B cell (primary cell): ENCODE results near the gene CNOT6L. TPM values are rescaled to one million over a fixed set of nuclear protein-coding genes. Genes with fewer than 3 reads are reported as not detected.

Experiments used
- ATAC-seq: fragments of 200-7000 bp; cut with Tn5 transposase; one replicate; pipeline ENCODE4 v1.10.0; 2021; ENCODE audit warnings: low read depth, mild to moderate bottlenecking, moderate number of reproducible peaks, moderate library complexity
- CTCF ChIA-PET: fragments of 350-600 bp; sonication (Branson Sonifier 250); formaldehyde crosslinking; loops from one replicate; lab custom pipeline; 2021; ENCODE audit warnings: antibody characterized with exemption, inconsistent platforms; lab: Charles Lee
- POLR2A ChIA-PET: fragments of 350-600 bp; sonication (Branson Sonifier 250); formaldehyde crosslinking; loops from one replicate; lab custom pipeline; 2021; ENCODE audit warnings: antibody characterized with exemption; lab: Charles Lee
- DNase-seq: peaks from one replicate; pipeline ENCODE4 v3.0.0; 2013
- H2AFZ ChIP-seq: 2 replicates; pipeline ENCODE4 v1.6.1; 2012; ENCODE audit warnings: mild to moderate bottlenecking, low read depth, low read length; ENCODE audit not compliant: insufficient read depth, poor library complexity, severe bottlenecking
- H3K27ac ChIP-seq, 2 donors: 1 replicate in 1 of 2; 2 replicates in 1 of 2; pipeline ENCODE4 v1.5.1; 2012 to 2013; ENCODE audit warnings: low read length in 2 of 2, mild to moderate bottlenecking in 2 of 2, moderate library complexity in 1 of 2
- H3K27me3 ChIP-seq, 4 experiments: fragments of 200-600 bp in 1 of 4; sonication (generic) in 1 of 4; replicated peaks in 1 of 4; 1 replicate in 2 of 4; 2 replicates in 2 of 4; pipeline versions ENCODE4 v1.6.1 to v1.7.0; 2013 to 2016; ENCODE audit warnings: low read length in 3 of 4, mild to moderate bottlenecking in 2 of 4, mixed read lengths in 1 of 4, moderate library complexity in 1 of 4; ENCODE audit not compliant: insufficient read depth in 4 of 4, control insufficient read depth in 3 of 4; ENCODE audit errors: control extremely low read depth in 1 of 4
- H3K36me3 ChIP-seq, 2 experiments: replicated peaks in 1 of 2; 1 replicate in 1 of 2; 2 replicates in 1 of 2; pipeline versions ENCODE4 v1.6.1 to v1.7.1; 2013; ENCODE audit warnings: low read length in 1 of 2; ENCODE audit not compliant: insufficient read depth in 2 of 2, control insufficient read depth in 1 of 2; ENCODE audit errors: control extremely low read depth in 1 of 2, extremely low read depth in 1 of 2
- H3K4me1 ChIP-seq, 2 donors: fragments of 200-600 bp in 1 of 2; sonication (generic) in 1 of 2; 1 replicate in 1 of 2; 2 replicates in 1 of 2; pipeline versions ENCODE4 v1.5.1 to v1.6.1; 2013 to 2017; ENCODE audit warnings: low read length in 2 of 2; ENCODE audit not compliant: control insufficient read depth in 2 of 2, insufficient read depth in 2 of 2
- H3K4me2 ChIP-seq: replicated peaks from 2 replicates; pipeline ENCODE3; 2012; ENCODE audit warnings: mild to moderate bottlenecking, low read depth, low read length; ENCODE audit not compliant: poor library complexity, severe bottlenecking
- H3K4me3 ChIP-seq, 5 experiments: fragments of 200-600 bp in 1 of 5; sonication (generic) in 1 of 5; 1 replicate in 3 of 5; 2 replicates in 2 of 5; pipeline versions ENCODE4 v1.5.1 to v1.7.0; 2011 to 2016; ENCODE audit warnings: low read length in 4 of 5, mild to moderate bottlenecking in 4 of 5, low read depth in 2 of 5, control low read depth in 1 of 5, moderate library complexity in 1 of 5; ENCODE audit not compliant: insufficient read depth in 1 of 5; ENCODE audit errors: control extremely low read depth in 1 of 5, extremely low read depth in 1 of 5
- H3K79me2 ChIP-seq: fragments of 200-600 bp; sonication (generic); one replicate; pipeline ENCODE4 v1.6.0; 2016; ENCODE audit warnings: low read length; ENCODE audit not compliant: control insufficient read depth, insufficient read depth
- H3K9ac ChIP-seq: fragments of 200-600 bp; sonication (generic); 2 replicates; pipeline ENCODE4 v1.6.1; 2017; ENCODE audit warnings: mild to moderate bottlenecking, low read length, moderate library complexity
- H3K9me3 ChIP-seq, 3 donors: one replicate each; pipeline versions ENCODE4 v1.6.1 to v1.7.1; 2013; ENCODE audit warnings: low read length in 2 of 3; ENCODE audit not compliant: control insufficient read depth in 2 of 3, insufficient read depth in 1 of 3; ENCODE audit errors: control extremely low read depth in 1 of 3
- H4K20me1 ChIP-seq: 2 replicates; pipeline ENCODE4 v1.6.0; 2012; ENCODE audit warnings: mild to moderate bottlenecking, low read length; ENCODE audit not compliant: insufficient read depth, control insufficient read depth, poor library complexity, severe bottlenecking
- H3K27ac Mint-ChIP-seq: one replicate; pipeline ENCODE4 v1.8.0; 2021; ENCODE audit warnings: mixed read lengths
- H3K27me3 Mint-ChIP-seq: one replicate; pipeline ENCODE4 v1.8.0; 2021; ENCODE audit warnings: mixed read lengths
- H3K4me1 Mint-ChIP-seq: one replicate; pipeline ENCODE4 v1.8.0; 2021; ENCODE audit warnings: mixed read lengths
- H3K4me3 Mint-ChIP-seq: one replicate; pipeline ENCODE4 v1.8.0; 2021; ENCODE audit warnings: mixed read lengths
- H3K9me3 Mint-ChIP-seq: one replicate; pipeline ENCODE4 v1.8.0; 2022; ENCODE audit warnings: mixed read lengths; ENCODE audit not compliant: insufficient read depth
- CTCF ChIP-seq: fragments of 200-600 bp; IDR thresholded peaks from one replicate; pipeline ENCODE4 v1.8.0; 2022; ENCODE audit warnings: antibody characterized with exemption, mild to moderate bottlenecking
- EZH2 ChIP-seq: IDR thresholded peaks from 2 replicates; pipeline ENCODE4 v1.6.1; 2012; ENCODE audit warnings: borderline replicate concordance, low read depth, mild to moderate bottlenecking, moderate library complexity, low read length; ENCODE audit not compliant: insufficient read depth, poor library complexity, severe bottlenecking
- WGBS: methylation state at CpG from one replicate; pipeline ENCODE4 v1.1.5; 2013; ENCODE audit warnings: missing lambda C conversion rate; ENCODE audit not compliant: insufficient coverage; 5-methylcytosine and 5-hydroxymethylcytosine counted together
- intact Hi-C: fragments of 100-400 bp; cut with micrococcal nuclease; formaldehyde crosslinking; loops from one replicate; pipeline ENCODE4 v1.10.0; 2022
- polyA plus RNA-seq: library from polyadenylated mRNA; depleted of rRNA; stranded (reverse); fragments of >200 nt; gene quantifications from 2 replicates; pipeline ENCODE4 v1.2.3, GENCODE V29; 2012
- total RNA-seq, 2 donors: library from RNA; stranded (reverse); fragments of 120-200 nt in 1 of 2; gene quantifications; 1 replicate in 1 of 2; 2 replicates in 1 of 2; pipeline versions ENCODE4 v1.2.3 to v1.2.4, GENCODE V29; 2013 to 2022

The CNOT6L gene
- total and polyA plus RNA-seq, 2 donors (not counting 1 experiment from before 2014, with no cell fraction given) = 18.8 to 119 TPM

- Mint-ChIP-seq H3K27ac (peak overlapping the region; percentile 98), H3K9me3 (no peaks in the 10 kb centered on the region), H3K4me1 (peaks cover 48% of the 10 kb centered on the region), H3K4me3 (peak overlapping the region; percentile 99), H3K27me3 (no peaks in the 10 kb centered on the region)
- Histone ChIP-seq H4K20me1 (no peaks in the 10 kb centered on the region), H3K27ac (peak overlapping the region; percentile 99 to 100), H3K4me3 (peak overlapping the region; percentile 68 to 98 (median 80)), H2AFZ (peak overlapping the region; percentile 92), H3K27me3 (no peaks in the 10 kb centered on the region), H3K4me1 (peaks cover 27 to 33% of the 10 kb centered on the region in 2 donors), H3K36me3 (peaks cover 0 to 7% of the 10 kb centered on the region in 2 experiments), H3K9ac (peak overlapping the region; percentile 100), H3K9me3 (no peaks in the 10 kb centered on the region), H3K79me2 (peaks cover 58% of the 10 kb centered on the region), H3K4me2 (peak overlapping the region; percentile 91)
- CTCF ChIA-PET = interaction anchor here (0.6 to 2.7 kb wide), 10 partner anchors 8 to 1752 kb away, joined by 3 to 24 read pairs (median 4); partner anchors contain the start of gene CNOT6L
- no peak for TF ChIP-seq CTCF
- no peak for TF ChIP-seq EZH2
- DNase-seq (no peak), ATAC-seq (no peak)
- POLR2A ChIA-PET = interaction anchor here (1.2 to 5.0 kb wide), 3 partner anchors 8 to 1078 kb away, joined by 3 to 142 read pairs (median 21); partner anchors contain the start of genes CNOT6L and PAQR3
- 83% methylated on average over 1 of the region's 1 CpG for WGBS
- intact Hi-C loops = loop anchor here (5.0 kb wide), 3 partner anchors 914 to 1869 kb away; partner anchors contain the start of genes BMP2K, SDAD1 and SEPTIN11
Observed at GRCh38 chr4:77861495-77861894, 42.3 kb upstream of the CNOT6L start.

DNA sequence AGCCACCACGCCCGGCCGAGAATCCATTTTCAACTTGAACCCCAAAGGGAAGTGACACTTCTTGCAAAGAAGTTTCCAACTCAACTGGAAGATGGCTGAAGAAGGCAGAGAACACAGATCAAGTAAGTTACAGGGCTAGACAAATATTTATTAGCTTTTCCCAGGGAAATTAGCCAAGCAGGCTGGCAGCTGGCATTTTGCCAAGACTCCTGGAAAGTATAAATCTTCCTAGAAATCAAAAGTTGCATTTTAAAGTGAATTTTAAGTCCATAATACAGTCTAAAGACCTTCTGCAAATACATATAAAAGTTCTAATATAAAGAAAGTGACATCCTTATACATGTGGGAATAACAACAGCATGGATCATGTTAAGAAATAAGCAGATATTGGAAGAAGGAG lies 40.1 kb upstream of the CNOT6L start:
- Histone ChIP-seq H3K4me1 (peaks cover 42 to 46% of the 10 kb centered on the region in 2 donors), H3K9me3 (no peaks in the 10 kb centered on the region), H3K4me3 (no peak overlapping the region), H3K27me3 (no peaks in the 10 kb centered on the region), H3K4me2 (no peak overlapping the region), H3K27ac (no peak overlapping the region), H3K9ac (no peak overlapping the region), H2AFZ (no peak overlapping the region), H3K79me2 (peaks cover 37% of the 10 kb centered on the region), H3K36me3 (no peaks in the 10 kb centered on the region), H4K20me1 (no peaks in the 10 kb centered on the region)
- no peaks in the 10 kb centered on the region for H3K9me3 Mint-ChIP-seq
- H3K4me1 Mint-ChIP-seq = peaks cover 52% of the 10 kb centered on the region
- intact Hi-C loops = no loop called here
- H3K4me3 Mint-ChIP-seq = no peak overlapping the region
- no peaks in the 10 kb centered on the region for H3K27me3 Mint-ChIP-seq
- ChIA-PET CTCF (interaction anchor here (1.3 kb wide), 1 partner anchor 42 kb away, joined by 3 read pairs; no protein-coding TSS in a partner anchor), POLR2A (interaction anchor here (0.6 to 5.0 kb wide), 2 partner anchors 40 to 92 kb away, joined by 11 to 142 read pairs; partner anchors contain the start of gene CNOT6L)
- TF ChIP-seq CTCF (no peak), EZH2 (no peak)
- ATAC-seq = no peak
- H3K27ac Mint-ChIP-seq = no peak overlapping the region
- no peak for DNase-seq
- no CpG with 5 or more reads among the region's 3 CpGs for WGBS
